HG03064 (cell line): ENCODE data around the gene SPOP.
"Not testable (repeated sequence)": the region's sequence is repeated elsewhere in the genome, so short reads cannot be mapped to it uniquely, and the experiment has no call there.

Experiments
- ATAC-seq: cut with Tn5 transposase; IDR thresholded peaks from one replicate; pipeline ENCODE4 v1.9.1; 2021; ENCODE audit warnings: low read depth; ENCODE audit not compliant: unreplicated experiment

The SPOP gene

GRCh38 chr17:49659661-49660382 lies 18.1 kb downstream of the SPOP start:
- ATAC-seq, result no peak

- no peak for ATAC-seq
Measured at GRCh38 chr17:49656247-49656646, 21.6 kb downstream of the SPOP start.

- no peak for ATAC-seq
Measured at GRCh38 chr17:49647256-49647585, 30.7 kb downstream of the SPOP start.

- peak; percentile 73 for ATAC-seq
Measured at GRCh38 chr17:49646391-49647255, 31.3 kb downstream of the SPOP start.

GRCh38 chr17:49646056-49646390 lies 31.9 kb downstream of the SPOP start:
- not testable (repeated sequence) for ATAC-seq

- no peak for ATAC-seq
Measured at GRCh38 chr17:49645654-49646053, 32.2 kb downstream of the SPOP start.

- ATAC-seq, result no peak
Measured at GRCh38 chr17:49640556-49640955, 37.3 kb downstream of the SPOP start.

GRCh38 chr17:49638818-49639217 lies 39.1 kb downstream of the SPOP start:
- ATAC-seq, result no peak

- ATAC-seq, result no peak
Measured at GRCh38 chr17:49637739-49638138, 40.2 kb downstream of the SPOP start.

GRCh38 chr17:49637050-49637449 lies 40.8 kb downstream of the SPOP start:
- ATAC-seq, result no peak

- no peak for ATAC-seq
Measured at GRCh38 chr17:49635121-49635520, 42.8 kb downstream of the SPOP start.

- no peak for ATAC-seq
Measured at GRCh38 chr17:49634485-49634860, 43.4 kb downstream of the SPOP start.

GRCh38 chr17:49633762-49634484 lies 44.0 kb downstream of the SPOP start:
- no peak for ATAC-seq

- no peak for ATAC-seq
Measured at GRCh38 chr17:49633250-49633649, 44.6 kb downstream of the SPOP start.

GRCh38 chr17:49632201-49632600 lies 45.7 kb downstream of the SPOP start:
- ATAC-seq, result no peak

- ATAC-seq, result no peak
Measured at GRCh38 chr17:49631496-49631895, 46.4 kb downstream of the SPOP start.

GRCh38 chr17:49630113-49630900 lies 47.6 kb downstream of the SPOP start:
- no peak for ATAC-seq

- no peak for ATAC-seq
Measured at GRCh38 chr17:49629447-49629846, 48.5 kb downstream of the SPOP start.

GRCh38 chr17:49624896-49625295 lies 53.0 kb downstream of the SPOP start:
- no peak for ATAC-seq

- ATAC-seq, result no peak
Measured at GRCh38 chr17:49621946-49622529, 55.9 kb downstream of the SPOP start.
